Smooth muscle cell (in vitro differentiated cells): ENCODE results near the gene AIMP1. TPM values are rescaled to one million over a fixed set of nuclear protein-coding genes. Genes with fewer than 3 reads are reported as not detected.

Source experiments
- DNase-seq: peaks from one replicate; lab custom pipeline; 2025; ENCODE audit not compliant: unreplicated experiment; lab: John Stamatoyannopoulos, UW
- H2AFZ ChIP-seq: fragments of 200-600 bp; sonication (generic); 2 replicates; pipeline ENCODE4 v1.6.0; 2016; ENCODE audit warnings: antibody characterized with exemption, low read depth, mild to moderate bottlenecking
- H3F3A ChIP-seq: fragments of 200-600 bp; sonication (generic); 2 replicates; pipeline ENCODE4 v1.6.0; 2017; ENCODE audit warnings: antibody characterized with exemption, low read depth
- H3K27ac ChIP-seq: fragments of 200-600 bp; sonication (generic); 2 replicates; pipeline ENCODE4 v1.5.1; 2016; ENCODE audit warnings: low read depth, mild to moderate bottlenecking
- H3K27me3 ChIP-seq: fragments of 200-600 bp; sonication (generic); 2 replicates; pipeline ENCODE4 v1.6.1; 2016; ENCODE audit warnings: low read depth, mild to moderate bottlenecking
- H3K36me3 ChIP-seq: fragments of 200-600 bp; sonication (generic); 2 replicates; pipeline ENCODE4 v1.5.1; 2016; ENCODE audit warnings: low read depth
- H3K4me1 ChIP-seq: fragments of 200-600 bp; sonication (generic); 2 replicates; pipeline ENCODE4 v1.5.1; 2016; ENCODE audit warnings: low read depth
- H3K4me2 ChIP-seq: fragments of 200-600 bp; sonication (generic); 2 replicates; pipeline ENCODE4 v1.6.0; 2016; ENCODE audit warnings: mild to moderate bottlenecking
- H3K4me3 ChIP-seq: fragments of 200-600 bp; sonication (generic); 2 replicates; pipeline ENCODE4 v1.5.1; 2016; ENCODE audit warnings: mild to moderate bottlenecking
- H3K79me2 ChIP-seq: fragments of 200-600 bp; sonication (generic); 2 replicates; pipeline ENCODE4 v1.6.0; 2016; ENCODE audit warnings: low read depth, mild to moderate bottlenecking
- H3K9ac ChIP-seq: fragments of 200-600 bp; sonication (generic); 2 replicates; pipeline ENCODE4 v1.6.0; 2016; ENCODE audit warnings: low read depth
- H3K9me3 ChIP-seq: fragments of 200-600 bp; sonication (generic); replicated peaks from 2 replicates; pipeline ENCODE4 v1.5.1; 2016; ENCODE audit warnings: low read depth
- H4K20me1 ChIP-seq: fragments of 200-600 bp; sonication (generic); 2 replicates; pipeline ENCODE4 v1.6.0; 2016; ENCODE audit warnings: low read depth
- WGBS: methylation state at CpG from one replicate; pipeline ENCODE4 v1.1.7; 2016; ENCODE audit warnings: low lambda C conversion rate; 5-methylcytosine and 5-hydroxymethylcytosine counted together
- polyA plus RNA-seq: library from polyadenylated mRNA; unstranded; fragments of >200 nt; fragmentation: Nextera tagmentation; extraction: Ambion mirVana; gene quantifications from 2 replicates; pipeline ENCODE4 v1.2.1, GENCODE V29; 2016
- total RNA-seq: library from RNA; depleted of rRNA; stranded (reverse); fragments of >200 nt; gene quantifications from 2 replicates; pipeline ENCODE4 v1.2.3, GENCODE V29; 2014
- TF ChIP-seq, protein P1 (sequence below): fragments of 200-600 bp; sonication (generic); IDR thresholded peaks from 2 replicates; pipeline ENCODE4 v1.5.1; 2017; ENCODE audit warnings: borderline replicate concordance, mild to moderate bottlenecking, antibody characterized with exemption; ENCODE audit not compliant: insufficient read depth, poor library complexity, severe bottlenecking

Gene AIMP1
- total and polyA plus RNA-seq, 2 experiments from 2014 or later: 35.1 to 58.5 TPM

DNA sequence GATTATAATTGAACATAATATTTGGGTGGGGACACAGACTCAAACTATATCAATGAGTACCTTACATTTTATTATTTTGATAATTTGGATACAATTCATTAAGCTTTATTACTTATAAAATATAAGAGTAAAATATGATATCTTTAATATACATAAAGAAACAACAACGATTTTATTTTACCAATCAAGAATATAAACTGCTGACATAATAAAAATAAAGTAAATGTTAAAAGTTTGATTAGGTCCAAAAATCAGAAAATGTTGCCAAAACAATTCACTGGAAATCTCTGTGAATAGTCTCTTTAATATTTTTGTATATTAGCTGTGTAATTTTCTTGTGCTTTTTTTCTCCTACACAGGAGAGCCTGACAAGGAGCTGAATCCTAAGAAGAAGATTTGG is 30.8 kb downstream of the AIMP1 start:
- Histone ChIP-seq H2AFZ (no peak overlapping the region), H3K9me3 (no peaks in the 10 kb centered on the region), H4K20me1 (peaks cover 13% of the 10 kb centered on the region), H3K27ac (no peak overlapping the region), H3K79me2 (peaks cover 11% of the 10 kb centered on the region), H3K4me1 (no peaks in the 10 kb centered on the region), H3K4me2 (no peak overlapping the region), H3K27me3 (no peaks in the 10 kb centered on the region), H3K4me3 (no peak overlapping the region), H3K36me3 (no peaks in the 10 kb centered on the region), H3K9ac (no peak overlapping the region), H3F3A (no peaks in the 10 kb centered on the region)
- DNase-seq: no peak
- 96% methylated on average over 1 of the region's 1 CpG for WGBS
- TF ChIP-seq, protein P1, sequence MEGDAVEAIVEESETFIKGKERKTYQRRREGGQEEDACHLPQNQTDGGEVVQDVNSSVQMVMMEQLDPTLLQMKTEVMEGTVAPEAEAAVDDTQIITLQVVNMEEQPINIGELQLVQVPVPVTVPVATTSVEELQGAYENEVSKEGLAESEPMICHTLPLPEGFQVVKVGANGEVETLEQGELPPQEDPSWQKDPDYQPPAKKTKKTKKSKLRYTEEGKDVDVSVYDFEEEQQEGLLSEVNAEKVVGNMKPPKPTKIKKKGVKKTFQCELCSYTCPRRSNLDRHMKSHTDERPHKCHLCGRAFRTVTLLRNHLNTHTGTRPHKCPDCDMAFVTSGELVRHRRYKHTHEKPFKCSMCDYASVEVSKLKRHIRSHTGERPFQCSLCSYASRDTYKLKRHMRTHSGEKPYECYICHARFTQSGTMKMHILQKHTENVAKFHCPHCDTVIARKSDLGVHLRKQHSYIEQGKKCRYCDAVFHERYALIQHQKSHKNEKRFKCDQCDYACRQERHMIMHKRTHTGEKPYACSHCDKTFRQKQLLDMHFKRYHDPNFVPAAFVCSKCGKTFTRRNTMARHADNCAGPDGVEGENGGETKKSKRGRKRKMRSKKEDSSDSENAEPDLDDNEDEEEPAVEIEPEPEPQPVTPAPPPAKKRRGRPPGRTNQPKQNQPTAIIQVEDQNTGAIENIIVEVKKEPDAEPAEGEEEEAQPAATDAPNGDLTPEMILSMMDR: no peak

DNA sequence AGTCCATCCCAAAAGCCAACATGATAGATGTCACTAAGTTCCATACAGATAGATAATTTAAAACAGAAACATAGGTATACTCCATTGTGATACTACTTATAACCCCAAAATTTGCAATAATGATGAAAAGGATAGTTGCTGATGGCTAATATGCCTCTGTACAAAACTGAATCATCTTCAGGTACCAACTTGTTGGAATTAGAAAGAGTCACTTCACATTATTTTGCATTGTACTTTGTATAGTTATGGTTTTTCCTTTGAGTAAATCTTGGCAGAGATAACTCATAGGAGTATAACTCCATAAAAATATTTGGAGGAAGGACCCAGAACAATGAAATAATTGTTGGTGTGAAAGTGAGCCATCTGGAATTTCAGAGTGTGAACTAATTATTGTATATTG is 34.7 kb downstream of the AIMP1 start:
- Histone ChIP-seq H3K79me2 (no peaks in the 10 kb centered on the region), H3F3A (no peaks in the 10 kb centered on the region), H3K9me3 (no peaks in the 10 kb centered on the region), H3K9ac (no peak overlapping the region), H3K4me3 (no peak overlapping the region), H3K4me2 (no peak overlapping the region), H3K27ac (no peak overlapping the region), H4K20me1 (no peaks in the 10 kb centered on the region), H3K36me3 (no peaks in the 10 kb centered on the region), H3K4me1 (no peaks in the 10 kb centered on the region), H3K27me3 (no peaks in the 10 kb centered on the region), H2AFZ (no peak overlapping the region)
- TF ChIP-seq, protein P1: no peak
- no peak for DNase-seq

DNA sequence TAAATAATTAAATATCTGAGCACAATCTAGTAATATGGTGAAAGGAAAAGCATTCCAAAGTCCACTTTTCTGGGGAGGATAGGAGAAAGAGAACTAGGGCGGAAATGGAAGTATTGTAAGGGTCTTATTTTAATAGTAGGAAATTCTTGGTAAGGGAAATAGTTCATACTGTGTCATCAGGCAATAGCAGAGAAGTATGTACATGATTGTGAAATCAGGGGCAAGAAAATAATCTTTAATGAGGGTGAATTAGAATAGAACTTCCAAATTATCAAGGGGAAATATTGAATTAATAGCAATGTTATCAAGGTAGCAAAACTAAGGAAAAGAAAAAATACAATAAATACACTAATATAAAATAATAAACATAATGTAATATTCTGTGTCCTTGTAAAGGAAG is 37.4 kb downstream of the AIMP1 start:
- no peaks in the 10 kb centered on the region for H3K9me3 ChIP-seq
- H3K9ac ChIP-seq: no peak overlapping the region
- no peaks in the 10 kb centered on the region for H3K27me3 ChIP-seq
- TF ChIP-seq, protein P1: no peak
- no peak for DNase-seq
- H3K27ac ChIP-seq: no peak overlapping the region
- H3F3A ChIP-seq: no peaks in the 10 kb centered on the region
- H3K79me2 ChIP-seq: no peaks in the 10 kb centered on the region
- no peak overlapping the region for H3K4me2 ChIP-seq
- no peaks in the 10 kb centered on the region for H3K36me3 ChIP-seq
- H4K20me1 ChIP-seq: no peaks in the 10 kb centered on the region
- no peak overlapping the region for H3K4me3 ChIP-seq
- no peaks in the 10 kb centered on the region for H3K4me1 ChIP-seq
- 100% methylated on average over 1 of the region's 1 CpG for WGBS
- no peak overlapping the region for H2AFZ ChIP-seq

DNA sequence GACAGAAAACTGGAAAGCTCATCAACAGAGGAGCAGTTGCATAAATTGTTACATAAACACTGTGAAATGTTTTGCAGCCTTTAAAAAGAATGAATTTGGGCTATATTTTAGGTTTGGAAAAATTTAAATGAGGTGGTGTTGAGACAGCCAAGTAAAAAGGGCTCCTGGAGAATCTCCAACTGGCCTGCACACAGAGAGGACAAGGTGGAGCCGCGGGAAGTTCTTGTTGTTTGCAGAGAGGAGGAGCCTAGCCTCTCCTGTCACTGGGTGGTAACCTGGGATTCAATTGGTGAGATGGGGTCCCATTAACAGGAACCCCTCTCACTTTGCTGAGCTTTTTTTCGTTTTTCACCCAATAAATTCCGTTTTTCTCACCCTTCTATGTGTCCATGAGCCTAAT is 38.8 kb downstream of the AIMP1 start:
- no peaks in the 10 kb centered on the region for H3F3A ChIP-seq
- H3K27me3 ChIP-seq: no peaks in the 10 kb centered on the region
- H3K4me1 ChIP-seq: no peaks in the 10 kb centered on the region
- TF ChIP-seq, protein P1: no peak
- H3K9ac ChIP-seq: no peak overlapping the region
- H4K20me1 ChIP-seq: no peaks in the 10 kb centered on the region
- 75% methylated on average over 4 of the region's 4 CpGs for WGBS
- no peak for DNase-seq
- no peak overlapping the region for H3K4me2 ChIP-seq
- H3K36me3 ChIP-seq: no peaks in the 10 kb centered on the region
- no peak overlapping the region for H3K27ac ChIP-seq
- no peak overlapping the region for H3K4me3 ChIP-seq
- no peaks in the 10 kb centered on the region for H3K9me3 ChIP-seq
- H3K79me2 ChIP-seq: no peaks in the 10 kb centered on the region
- no peak overlapping the region for H2AFZ ChIP-seq
